Upper lobe of right lung (tissue), 1 donor: ENCODE data around the gene IL1B. TPM values are rescaled to one million over a fixed set of nuclear protein-coding genes. Genes with fewer than 3 reads are reported as not detected.
A peak's percentile ranks its signal among the peaks of the same experiment; 100 is the strongest.

Experiments used
- ATAC-seq: fragments of 200-7000 bp; cut with Tn5 transposase; one replicate; pipeline ENCODE4 v1.9.1; 2020; ENCODE audit warnings: mild to moderate bottlenecking, moderate library complexity
- DNase-seq: peaks from one replicate; pipeline ENCODE4 v3.0.0-alpha.2; 2020
- H3K27ac ChIP-seq: fragments of 200-600 bp; one replicate; pipeline ENCODE4 v1.8.0; 2022
- H3K27me3 ChIP-seq: fragments of 200-600 bp; one replicate; pipeline ENCODE4 v1.8.0; 2022; ENCODE audit warnings: mild to moderate bottlenecking
- H3K36me3 ChIP-seq: fragments of 200-600 bp; one replicate; pipeline ENCODE4 v1.8.0; 2022
- H3K4me1 ChIP-seq: fragments of 200-600 bp; one replicate; pipeline ENCODE4 v1.8.0; 2022
- H3K4me3 ChIP-seq: fragments of 200-600 bp; one replicate; pipeline ENCODE4 v1.8.0; 2022; ENCODE audit warnings: mild to moderate bottlenecking
- H3K9me3 ChIP-seq: fragments of 200-600 bp; one replicate; pipeline ENCODE4 v1.8.0; 2022
- CTCF ChIP-seq: fragments of 200-600 bp; IDR thresholded peaks from one replicate; pipeline ENCODE4 v1.8.0; 2022; ENCODE audit warnings: antibody characterized with exemption
- intact Hi-C: fragments of 100-400 bp; cut with DNase I; formaldehyde crosslinking; loops from one replicate; pipeline ENCODE4 v1.11.0; 2022
- total RNA-seq: library from RNA; stranded (reverse); fragmentation: NEBNext Ultra II Directional; extraction: Animal tissue kit (Norgen Biotek cat#: 25700); gene quantifications from one replicate; pipeline ENCODE4 v1.2.1, GENCODE V29; 2021
- donor health status: DM: no; HTN: yes; CAD: no; lungs with severe emphysema.

IL1B gene
- total RNA-seq, 1 donor from 2014 or later = 11.5 TPM

- Histone ChIP-seq H3K27me3 (no peaks in the 10 kb centered on the region), H3K27ac (no peak overlapping the region), H3K4me1 (no peaks in the 10 kb centered on the region), H3K36me3 (no peaks in the 10 kb centered on the region), H3K9me3 (no peaks in the 10 kb centered on the region), H3K4me3 (no peak overlapping the region)
- DNase-seq (no peak), ATAC-seq (no peak)
- intact Hi-C loops = no loop called here
- TF ChIP-seq CTCF = no peak
Measured at GRCh38 chr2:112876971-112877361, 40.4 kb upstream of the IL1B start.

DNA sequence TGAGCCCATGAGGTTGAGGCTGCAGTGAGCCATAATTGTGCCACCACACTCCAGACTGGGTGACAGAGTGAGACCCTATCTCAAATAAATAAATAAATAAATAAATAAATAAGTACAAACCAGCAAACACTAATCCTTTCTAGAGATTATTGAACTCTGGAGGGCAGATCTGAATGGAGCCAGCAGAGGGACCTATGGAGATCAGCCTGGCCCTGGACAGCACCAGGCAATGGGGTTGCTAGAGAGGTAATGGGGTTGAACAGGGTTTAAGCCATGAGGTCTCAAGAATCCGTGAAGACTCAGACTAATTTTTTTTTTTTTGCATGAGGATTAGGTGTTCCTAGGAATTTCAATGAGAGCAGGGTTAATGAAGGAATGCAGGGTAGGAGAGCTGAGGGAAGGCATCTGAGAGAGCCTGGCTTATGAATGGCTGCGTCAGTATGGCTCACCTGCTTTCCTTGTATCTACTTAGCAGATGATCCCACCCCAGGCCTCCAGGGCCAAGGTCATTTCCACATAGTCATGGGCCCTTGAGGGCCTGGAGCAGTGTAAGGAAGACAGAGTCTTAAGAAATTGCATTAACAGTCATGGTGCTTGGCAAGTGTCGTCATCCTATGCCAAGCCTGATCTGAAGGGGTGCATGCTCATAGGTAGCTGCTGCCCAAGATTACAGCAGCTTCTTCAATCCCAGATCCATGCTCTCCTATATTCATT, 39.8 kb upstream of the IL1B start:
- intact Hi-C loops = no loop called here
- TF ChIP-seq CTCF = no peak

DNA sequence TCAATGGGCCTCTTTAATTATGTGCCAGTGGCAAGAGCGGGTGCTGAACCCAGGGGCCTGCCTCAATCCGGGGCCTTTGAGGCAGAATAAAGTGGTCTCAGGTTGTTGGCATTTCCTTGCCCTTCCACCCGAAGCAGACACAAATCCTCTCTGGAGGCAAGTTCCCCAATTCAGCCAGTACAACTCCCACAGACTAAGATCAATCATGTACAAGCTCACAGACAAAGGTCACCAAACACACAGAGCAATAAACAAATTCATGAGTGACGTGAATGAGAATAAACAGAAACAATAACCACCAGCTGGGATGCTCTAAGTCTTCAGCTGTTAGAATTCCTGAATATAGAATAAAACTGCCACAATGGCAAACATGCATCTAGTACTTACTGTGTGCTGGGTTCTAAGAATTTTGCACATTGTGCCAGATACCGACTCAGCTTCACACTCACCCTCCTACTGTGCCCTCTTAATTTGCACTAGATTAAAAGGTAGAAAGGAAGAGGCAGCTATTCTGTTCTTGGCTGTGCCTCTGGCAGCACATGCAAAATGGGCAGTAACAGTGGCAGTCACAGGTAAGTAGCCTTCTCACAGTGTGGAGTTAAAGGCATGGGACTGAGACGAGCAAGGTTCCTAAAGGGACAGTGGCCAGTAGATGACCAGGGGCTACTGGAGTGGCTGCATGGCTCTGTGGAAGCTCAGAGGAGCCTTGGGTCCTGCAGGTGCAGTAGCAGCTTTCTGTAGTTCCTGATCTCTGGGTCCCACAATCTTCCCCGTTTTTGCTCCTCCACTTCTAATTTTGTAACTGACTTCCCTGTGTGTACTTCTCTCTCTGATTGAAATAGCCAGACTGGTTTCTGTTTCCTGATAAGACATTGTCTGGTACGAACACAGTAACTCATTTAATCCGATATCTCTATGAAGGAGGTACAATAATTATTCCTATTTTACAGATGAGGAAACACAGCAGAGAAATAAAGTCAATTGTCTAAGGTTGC, 34.6 kb upstream of the IL1B start:
- intact Hi-C loops = no loop called here
- Histone ChIP-seq H3K4me1 (peaks cover 12% of the 10 kb centered on the region), H3K27ac (no peak overlapping the region), H3K9me3 (no peaks in the 10 kb centered on the region), H3K27me3 (no peaks in the 10 kb centered on the region), H3K4me3 (no peak overlapping the region), H3K36me3 (no peaks in the 10 kb centered on the region)
- DNase-seq (no peak), ATAC-seq (peak; percentile 68)
- no peak for TF ChIP-seq CTCF

More for the DNA sequence above, 39.8 kb upstream of the IL1B start:
- Histone ChIP-seq H3K4me1 (no peaks in the 10 kb centered on the region), H3K27ac (no peak overlapping the region), H3K4me3 (no peak overlapping the region), H3K9me3 (no peaks in the 10 kb centered on the region), H3K36me3 (no peaks in the 10 kb centered on the region), H3K27me3 (no peaks in the 10 kb centered on the region)
- ATAC-seq (no peak), DNase-seq (no peak)

- Histone ChIP-seq H3K9me3 (no peaks in the 10 kb centered on the region), H3K4me3 (no peak overlapping the region), H3K4me1 (peaks cover 12% of the 10 kb centered on the region), H3K27me3 (no peaks in the 10 kb centered on the region), H3K36me3 (no peaks in the 10 kb centered on the region), H3K27ac (no peak overlapping the region)
- ATAC-seq = peak; percentile 82
- intact Hi-C loops = no loop called here
- TF ChIP-seq CTCF = no peak
- DNase-seq = peak; percentile 90
Measured at GRCh38 chr2:112869258-112869842, 32.8 kb upstream of the IL1B start.

GRCh38 chr2:112867701-112868631, 31.4 kb upstream of the IL1B start:
- H3K4me3 ChIP-seq = no peak overlapping the region
- peaks cover 12% of the 10 kb centered on the region for H3K4me1 ChIP-seq
- H3K9me3 ChIP-seq = no peaks in the 10 kb centered on the region
- no peak for DNase-seq
- no peak for ATAC-seq
- H3K36me3 ChIP-seq = no peaks in the 10 kb centered on the region
- TF ChIP-seq CTCF = no peak
- no peaks in the 10 kb centered on the region for H3K27me3 ChIP-seq
- intact Hi-C loops = no loop called here
- H3K27ac ChIP-seq = no peak overlapping the region
